Measurements from ENCODE around the gene PIAS2.

The PIAS2 gene

GRCh38 chr18:46754188-46754587 is 163.1 kb downstream of the PIAS2 start:
- Histone ChIP-seq H3K36me3 (no peaks in the 10 kb centered on the region), H3K9me3 (ENCODE audit: severe bottlenecking) (peaks cover 8% of the 10 kb centered on the region), H3K27ac (no peak overlapping the region), H3K4me3 (ENCODE audit: low read depth, low read length) (no peak overlapping the region), H3K27me3 (ENCODE audit: insufficient read depth, low read depth, severe bottlenecking) (peaks cover 18% of the 10 kb centered on the region)
- no peak for DNase-seq
- TF ChIP-seq, protein P1, sequence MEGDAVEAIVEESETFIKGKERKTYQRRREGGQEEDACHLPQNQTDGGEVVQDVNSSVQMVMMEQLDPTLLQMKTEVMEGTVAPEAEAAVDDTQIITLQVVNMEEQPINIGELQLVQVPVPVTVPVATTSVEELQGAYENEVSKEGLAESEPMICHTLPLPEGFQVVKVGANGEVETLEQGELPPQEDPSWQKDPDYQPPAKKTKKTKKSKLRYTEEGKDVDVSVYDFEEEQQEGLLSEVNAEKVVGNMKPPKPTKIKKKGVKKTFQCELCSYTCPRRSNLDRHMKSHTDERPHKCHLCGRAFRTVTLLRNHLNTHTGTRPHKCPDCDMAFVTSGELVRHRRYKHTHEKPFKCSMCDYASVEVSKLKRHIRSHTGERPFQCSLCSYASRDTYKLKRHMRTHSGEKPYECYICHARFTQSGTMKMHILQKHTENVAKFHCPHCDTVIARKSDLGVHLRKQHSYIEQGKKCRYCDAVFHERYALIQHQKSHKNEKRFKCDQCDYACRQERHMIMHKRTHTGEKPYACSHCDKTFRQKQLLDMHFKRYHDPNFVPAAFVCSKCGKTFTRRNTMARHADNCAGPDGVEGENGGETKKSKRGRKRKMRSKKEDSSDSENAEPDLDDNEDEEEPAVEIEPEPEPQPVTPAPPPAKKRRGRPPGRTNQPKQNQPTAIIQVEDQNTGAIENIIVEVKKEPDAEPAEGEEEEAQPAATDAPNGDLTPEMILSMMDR (IDR thresholded peaks at IDR 0.05; ENCODE audit: low read depth, low read length) = no peak
